ENCODE measurements around the gene TAAR8.

DNA sequence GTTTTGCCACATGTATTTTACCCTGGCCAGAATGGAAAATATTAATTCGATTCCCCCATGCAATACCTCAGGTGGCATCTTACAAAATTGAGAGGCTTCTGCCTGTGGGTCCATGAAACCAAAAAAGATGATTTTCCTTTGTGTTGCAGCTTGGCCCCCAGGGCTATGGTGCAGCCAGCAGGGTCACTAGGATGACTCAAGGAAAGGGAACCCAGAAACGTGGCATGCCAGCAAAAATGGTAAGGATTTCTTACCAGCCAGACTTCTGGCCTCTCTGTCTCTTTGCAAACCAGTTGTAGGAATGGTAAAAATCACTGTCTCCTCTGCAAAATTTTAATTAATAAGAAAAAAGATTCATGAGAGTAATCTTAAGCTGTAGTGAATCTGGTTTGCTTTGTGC lies 26.0 kb upstream of the TAAR8 start:
- TF ChIP-seq CTCF (conservative IDR thresholded peaks at IDR 0.05) (no peak), EZH2 (IDR thresholded peaks at IDR 0.05; ENCODE audit: low read depth) (no peak)
